ENCODE measurements around the gene KLHL26. TPM values are rescaled to one million over a fixed set of nuclear protein-coding genes. Genes with fewer than 3 reads are reported as not detected.

KLHL26 gene
- total and polyA plus RNA-seq, 9 of the 15 experiments (the other 6 are each of a cell fraction or from before 2014, with no cell fraction given): 0.13 to 13.3 (median 1.4) TPM

DNA sequence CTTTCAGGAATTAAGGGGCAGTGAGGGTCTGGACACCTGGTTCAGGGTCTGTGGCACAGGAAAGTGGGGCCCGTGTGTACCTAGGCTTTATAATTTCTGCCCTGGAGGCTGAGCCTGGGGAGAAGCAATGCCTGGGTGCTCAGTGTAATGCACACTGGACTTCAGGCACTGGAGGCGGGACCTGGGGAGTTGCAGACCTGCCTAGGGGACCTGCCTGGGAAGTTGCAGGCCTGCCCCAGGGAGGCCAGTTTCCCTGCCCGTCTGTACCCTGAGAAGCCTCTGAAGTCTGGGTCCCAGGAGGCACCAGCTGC, 26.6 kb upstream of the KLHL26 start:
- no peak for TF ChIP-seq FIP1L1 (IDR thresholded peaks at IDR 0.05; ENCODE audit: low read depth, low read length, poor library complexity, severe bottlenecking)
- no peak for TF ChIP-seq POLR2H (tag; IDR thresholded peaks at IDR 0.05; ENCODE audit: low read depth)
- TF ChIP-seq PRPF4 (IDR thresholded peaks at IDR 0.05; ENCODE audit: insufficient read depth, low read depth, low read length, poor library complexity, severe bottlenecking): no peak
- TF ChIP-seq CREBBP (IDR thresholded peaks at IDR 0.05; ENCODE audit: low read depth, low read length): no peak
- no peak for TF ChIP-seq PTTG1 (tag; IDR thresholded peaks at IDR 0.05; ENCODE audit: low read depth)
- no peak for TF ChIP-seq ZNF785 (CRISPR knock-in tag; IDR thresholded peaks at IDR 0.05)
- POLR2A ChIA-PET: interaction anchor here (1.0 kb wide), 1 partner anchor 21 kb away, joined by 3 read pairs; no protein-coding TSS in a partner anchor
- BruUV-seq (replicated peaks): no TSS peak
- peaks cover 26% of the 10 kb centered on the region for H4K20me1 ChIP-seq (replicated peaks; ENCODE audit: control insufficient read depth, insufficient read depth, low read length)
- H3K9me1 ChIP-seq (ENCODE audit: control insufficient read depth, insufficient read depth, low read length): no peaks in the 10 kb centered on the region
- intact Hi-C loops (cut with micrococcal nuclease) (no loop called here), in situ Hi-C loops (cut with MboI) (no loop called here)
- FAIRE-seq (no peak), DNase-seq (ENCODE audit: extremely low read depth in 1 of 4, low spot score in 3 of 4) (no peak), ATAC-seq (no peak)
- CTCF ChIA-PET (ENCODE audit: low intra/inter-chr PET ratio): no interaction called here
- no peak overlapping the region for H3K4me2 ChIP-seq (ENCODE audit: insufficient read depth, low read length)
- peaks cover 0 to 64% of the 10 kb centered on the region in 2 experiments; a peak in 2 of 5 replicates for H3K4me1 ChIP-seq (replicated peaks in 1 of 2; ENCODE audit: control insufficient read depth in 2 of 2, insufficient read depth in 2 of 2, low read length in 2 of 2)
- H3K27me3 ChIP-seq (ENCODE audit: control insufficient read depth in 2 of 2, insufficient read depth in 2 of 2, low read length in 2 of 2): peaks cover 59 to 87% of the 10 kb centered on the region in 2 experiments
- 5% methylated on average over 3 of the region's 3 CpGs for WGBS (ENCODE audit: insufficient coverage, low coverage, missing lambda C conversion rate)
- no peak overlapping the region for H3K27ac ChIP-seq (ENCODE audit: extremely low read depth, low read depth, low read length)
- H2AFZ ChIP-seq (ENCODE audit: low read depth, low read length): no peak overlapping the region
- no peak overlapping the region for H3K4me3 ChIP-seq
- no peaks in the 10 kb centered on the region for H3K36me3 ChIP-seq (ENCODE audit: control insufficient read depth, insufficient read depth, low read length)
- no peaks in the 10 kb centered on the region for H3K9me3 ChIP-seq (replicated peaks; ENCODE audit: control insufficient read depth, insufficient read depth, low read depth, low read length)
- H3K9ac ChIP-seq (ENCODE audit: insufficient read depth in 1 of 2, low read depth in 2 of 2, low read length in 2 of 2): no peak overlapping the region
- no peaks in the 10 kb centered on the region for H3K79me2 ChIP-seq (ENCODE audit: control insufficient read depth, insufficient read depth, low read length)
